Uterus (tissue), 4 donors: ENCODE results near the gene CTNND2. TPM values are rescaled to one million over a fixed set of nuclear protein-coding genes. Genes with fewer than 3 reads are reported as not detected.

Source experiments
- DNase-seq, 2 donors: peaks; one replicate each; pipeline ENCODE4 v3.0.0-alpha.2; 2019 to 2020
- H3K27ac ChIP-seq, 2 donors: fragments of 200-600 bp; sonication (generic); 1 replicate in 1 of 2; 2 replicates in 1 of 2; pipeline ENCODE4 v1.5.1; 2016 to 2018
- H3K27me3 ChIP-seq, 2 donors: fragments of 200-600 bp; sonication (generic); one replicate each; pipeline ENCODE4 v1.5.1; 2018 to 2019; ENCODE audit warnings: control low read depth in 1 of 2
- H3K36me3 ChIP-seq, 2 donors: fragments of 200-600 bp; sonication (generic); one replicate each; pipeline ENCODE4 v1.5.1; 2019; ENCODE audit warnings: control low read depth in 1 of 2
- H3K4me1 ChIP-seq, 2 donors: fragments of 200-600 bp; sonication (generic); one replicate each; pipeline ENCODE4 v1.5.1; 2018 to 2019; ENCODE audit warnings: control low read depth in 1 of 2
- H3K4me3 ChIP-seq, 2 donors: fragments of 200-600 bp; sonication (generic); 1 replicate in 1 of 2; 2 replicates in 1 of 2; pipeline ENCODE4 v1.5.1; 2018 to 2019; ENCODE audit warnings: mild to moderate bottlenecking in 1 of 2
- H3K9me3 ChIP-seq, 2 donors: fragments of 200-600 bp; sonication (generic); one replicate each; pipeline ENCODE4 v1.5.1; 2019; ENCODE audit warnings: control low read depth in 1 of 2
- CTCF ChIP-seq, 4 experiments: fragments of 200-600 bp in 2 of 4; fragments of 450-650 bp in 2 of 4; sonication (generic) in 2 of 4; IDR thresholded peaks; one replicate each; pipeline ENCODE4 v1.5.1; 2016 to 2019; ENCODE audit warnings: antibody characterized with exemption in 4 of 4, mild to moderate bottlenecking in 2 of 4, moderate library complexity in 1 of 4
- POLR2A ChIP-seq, 2 donors: fragments of 450-650 bp; IDR thresholded peaks; one replicate each; pipeline ENCODE4 v1.6.1; 2016; ENCODE audit warnings: antibody characterized with exemption in 2 of 2, mild to moderate bottlenecking in 1 of 2, moderate library complexity in 1 of 2
- intact Hi-C: fragments of 100-400 bp; cut with DNase I; formaldehyde crosslinking; loops from one replicate; pipeline ENCODE4 v1.15.1; 2023; ENCODE audit warnings: low total_unique reads
- total RNA-seq, 4 donors: library from RNA; depleted of rRNA in 3 of 4; stranded (reverse); fragments of >200 nt in 3 of 4; gene quantifications; one replicate each; pipeline versions ENCODE4 v1.1.0 to v1.2.4, GENCODE V29; 2014 to 2023
- donor health status: DM: yes; HTN: yes; CAD: no.

Gene CTNND2
- total RNA-seq, 4 donors from 2014 or later: 0.49 to 1.2 TPM; not detected in 2

- H3K4me3 ChIP-seq: no peak overlapping the region
- no peaks in the 10 kb centered on the region for H3K4me1 ChIP-seq
- H3K27me3 ChIP-seq: no peaks in the 10 kb centered on the region
- intact Hi-C loops: no loop called here
- H3K27ac ChIP-seq: no peak overlapping the region
- TF ChIP-seq POLR2A (IDR thresholded peaks at IDR 0.05): no peak
- TF ChIP-seq CTCF (IDR thresholded peaks at IDR 0.05): no peak
- no peaks in the 10 kb centered on the region for H3K36me3 ChIP-seq
- DNase-seq: no peak
- H3K9me3 ChIP-seq: no peaks in the 10 kb centered on the region
Observed at GRCh38 chr5:11595045-11595444, 309.2 kb downstream of the CTNND2 start.

- DNase-seq: no peak
- Histone ChIP-seq H3K9me3 (no peaks in the 10 kb centered on the region), H3K4me1 (no peaks in the 10 kb centered on the region), H3K27me3 (no peaks in the 10 kb centered on the region), H3K4me3 (no peak overlapping the region), H3K27ac (no peak overlapping the region), H3K36me3 (no peaks in the 10 kb centered on the region)
- intact Hi-C loops: no loop called here
- no peak for TF ChIP-seq CTCF (IDR thresholded peaks at IDR 0.05)
- no peak for TF ChIP-seq POLR2A (IDR thresholded peaks at IDR 0.05)
Observed at GRCh38 chr5:11594021-11594420, 310.2 kb downstream of the CTNND2 start.

GRCh38 chr5:11590475-11590874, 313.8 kb downstream of the CTNND2 start:
- Histone ChIP-seq H3K27ac (no peak overlapping the region), H3K4me3 (no peak overlapping the region), H3K4me1 (no peaks in the 10 kb centered on the region), H3K36me3 (no peaks in the 10 kb centered on the region), H3K27me3 (no peaks in the 10 kb centered on the region), H3K9me3 (no peaks in the 10 kb centered on the region)
- intact Hi-C loops: no loop called here
- TF ChIP-seq POLR2A (IDR thresholded peaks at IDR 0.05): no peak
- TF ChIP-seq CTCF (IDR thresholded peaks at IDR 0.05): no peak
- DNase-seq: no peak

GRCh38 chr5:11588803-11589202, 315.4 kb downstream of the CTNND2 start:
- Histone ChIP-seq H3K27me3 (no peaks in the 10 kb centered on the region), H3K4me3 (no peak overlapping the region), H3K27ac (no peak overlapping the region), H3K9me3 (no peaks in the 10 kb centered on the region), H3K36me3 (no peaks in the 10 kb centered on the region), H3K4me1 (no peaks in the 10 kb centered on the region)
- DNase-seq: no peak
- no peak for TF ChIP-seq CTCF (IDR thresholded peaks at IDR 0.05)
- TF ChIP-seq POLR2A (IDR thresholded peaks at IDR 0.05): no peak
- intact Hi-C loops: no loop called here

GRCh38 chr5:11584017-11584416, 320.2 kb downstream of the CTNND2 start:
- intact Hi-C loops: no loop called here
- H3K4me1 ChIP-seq: no peaks in the 10 kb centered on the region
- TF ChIP-seq POLR2A (IDR thresholded peaks at IDR 0.05): no peak
- no peak for TF ChIP-seq CTCF (IDR thresholded peaks at IDR 0.05)
- DNase-seq: no peak
- no peaks in the 10 kb centered on the region for H3K27me3 ChIP-seq
- H3K4me3 ChIP-seq: no peak overlapping the region
- H3K9me3 ChIP-seq: no peaks in the 10 kb centered on the region
- no peak overlapping the region for H3K27ac ChIP-seq
- H3K36me3 ChIP-seq: no peaks in the 10 kb centered on the region
